ENCODE results near the gene RNF126. TPM values are rescaled to one million over a fixed set of nuclear protein-coding genes. Genes with fewer than 3 reads are reported as not detected.

Gene RNF126
- total RNA-seq = 10 to 100 TPM; 47.5 to 69.1 (median 62.0) TPM
- long read RNA-seq, donor 1, transcript RNF126-201 (9 exons, 1,694 nt) = major isoform, 83 of 124 reads
- long read RNA-seq, donor 1, partial matches to known transcripts = 10 of 124 reads
- long read RNA-seq, donor 1, other reads (novel, unspliced or antisense) = 23 of 124 reads
- long read RNA-seq, donor 2, transcript RNF126-201 (9 exons, 1,694 nt) = major isoform, 40 of 46 reads
- long read RNA-seq, donor 2, partial matches to known transcripts = 3 of 46 reads
- long read RNA-seq, donor 2, other reads (novel, unspliced or antisense) = 1 of 46 reads

DNA sequence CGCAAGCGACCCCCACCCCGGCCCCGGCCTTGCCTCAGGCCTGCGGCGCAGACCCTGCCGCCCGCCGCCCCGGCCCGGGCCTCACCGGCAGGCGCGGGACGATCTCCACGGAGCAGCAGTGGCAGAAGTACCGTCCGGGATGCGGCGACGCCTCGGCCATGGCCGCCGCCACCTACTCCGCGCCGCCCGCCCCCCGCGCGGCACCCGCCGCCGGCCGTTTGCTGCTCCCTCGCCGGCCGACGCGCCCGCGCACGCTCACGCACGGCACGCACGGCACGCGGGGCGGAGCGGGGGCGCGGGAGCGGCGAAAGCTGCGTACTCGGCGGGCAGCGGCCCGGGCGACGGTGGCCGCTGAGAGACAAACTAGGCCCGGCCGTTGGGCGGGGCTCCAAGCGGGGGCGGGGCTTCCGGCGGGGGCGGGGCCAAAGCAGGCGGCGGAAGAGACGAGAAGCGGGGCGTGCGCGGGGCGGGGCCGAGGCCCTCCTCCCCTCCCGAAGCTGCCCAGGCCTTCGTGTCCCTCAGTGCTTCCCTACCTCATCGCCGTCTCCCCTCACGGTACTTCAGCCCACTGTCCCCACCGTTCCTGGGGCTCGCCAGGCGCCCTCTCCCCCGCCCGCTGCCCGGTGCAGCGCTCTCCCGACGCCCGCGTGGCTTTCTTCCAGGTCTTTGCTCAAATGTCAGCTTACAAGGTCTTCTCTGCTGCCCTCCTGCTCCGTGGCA, at the start of gene RNF126:
TSS of gene RNF126 (minus strand) at position 253 of the 720 bp plus-strand sequence. CDS start at position 160, 93 bp downstream.
- Histone ChIP-seq H3K4me3 (peak within 1 kb of the TSS; percentile 100), H3K4me1 (ENCODE audit: low read depth) (peaks cover 39% of the 10 kb centered on the region), H3K9me3 (no peaks in the 10 kb centered on the region), H3K36me3 (ENCODE audit: low read depth) (no peaks in the 10 kb centered on the region)
- intact Hi-C loops (cut with DNase I, micrococcal nuclease) = no loop called here
- ATAC-seq (peak; percentile 81), DNase-seq (peak; percentile 95 to 98 (median 96))
- no peak for TF ChIP-seq CTCF (IDR thresholded peaks at IDR 0.05)

- Histone ChIP-seq H3K4me3 (no peak overlapping the region), H3K9me3 (peaks cover 4% of the 10 kb centered on the region), H3K4me1 (ENCODE audit: low read depth) (peaks cover 4% of the 10 kb centered on the region), H3K36me3 (ENCODE audit: low read depth) (no peaks in the 10 kb centered on the region)
- intact Hi-C loops (cut with DNase I, micrococcal nuclease) = no loop called here
- TF ChIP-seq CTCF (IDR thresholded peaks at IDR 0.05) = no peak
- no peak for DNase-seq
- no peak for ATAC-seq
Measured at GRCh38 chr19:711254-711653, 48.2 kb upstream of the RNF126 start.

DNA sequence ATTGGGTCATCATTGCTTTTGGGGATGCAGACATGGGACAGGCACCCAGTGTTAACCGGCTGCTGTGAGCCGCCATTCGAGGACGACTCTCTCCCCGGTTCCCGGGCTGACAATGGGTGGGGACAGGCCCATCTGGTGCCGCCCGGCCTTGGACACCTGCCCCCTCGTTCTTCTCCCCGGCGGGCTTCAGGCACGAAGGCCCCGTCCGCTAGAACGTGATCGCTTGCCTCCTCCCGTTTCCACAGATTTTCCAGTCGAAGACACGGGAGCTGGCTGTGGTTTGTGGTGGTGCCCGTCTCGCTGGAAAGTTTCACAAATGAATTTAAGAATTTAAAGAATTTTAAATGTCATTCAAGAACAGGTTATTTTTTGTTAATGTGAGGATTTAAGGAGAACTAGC, 47.8 kb upstream of the RNF126 start:
- DNase-seq = no peak
- no peaks in the 10 kb centered on the region for H3K36me3 ChIP-seq (ENCODE audit: low read depth)
- intact Hi-C loops (cut with DNase I, micrococcal nuclease) = no loop called here
- peaks cover 4% of the 10 kb centered on the region for H3K9me3 ChIP-seq
- ATAC-seq = no peak
- H3K4me1 ChIP-seq (ENCODE audit: low read depth) = peaks cover 4% of the 10 kb centered on the region
- no peak for TF ChIP-seq CTCF (IDR thresholded peaks at IDR 0.05)
- no peak overlapping the region for H3K4me3 ChIP-seq

GRCh38 chr19:709965-710571, 47.1 kb upstream of the RNF126 start:
- ATAC-seq (peak; percentile 16), DNase-seq (no peak)
- intact Hi-C loops (cut with DNase I, micrococcal nuclease) = no loop called here
- peaks cover 4% of the 10 kb centered on the region for H3K4me1 ChIP-seq (ENCODE audit: low read depth)
- TF ChIP-seq CTCF (IDR thresholded peaks at IDR 0.05) = no peak
- H3K9me3 ChIP-seq = no peaks in the 10 kb centered on the region
- no peaks in the 10 kb centered on the region for H3K36me3 ChIP-seq (ENCODE audit: low read depth)
- H3K4me3 ChIP-seq = no peak overlapping the region

DNA sequence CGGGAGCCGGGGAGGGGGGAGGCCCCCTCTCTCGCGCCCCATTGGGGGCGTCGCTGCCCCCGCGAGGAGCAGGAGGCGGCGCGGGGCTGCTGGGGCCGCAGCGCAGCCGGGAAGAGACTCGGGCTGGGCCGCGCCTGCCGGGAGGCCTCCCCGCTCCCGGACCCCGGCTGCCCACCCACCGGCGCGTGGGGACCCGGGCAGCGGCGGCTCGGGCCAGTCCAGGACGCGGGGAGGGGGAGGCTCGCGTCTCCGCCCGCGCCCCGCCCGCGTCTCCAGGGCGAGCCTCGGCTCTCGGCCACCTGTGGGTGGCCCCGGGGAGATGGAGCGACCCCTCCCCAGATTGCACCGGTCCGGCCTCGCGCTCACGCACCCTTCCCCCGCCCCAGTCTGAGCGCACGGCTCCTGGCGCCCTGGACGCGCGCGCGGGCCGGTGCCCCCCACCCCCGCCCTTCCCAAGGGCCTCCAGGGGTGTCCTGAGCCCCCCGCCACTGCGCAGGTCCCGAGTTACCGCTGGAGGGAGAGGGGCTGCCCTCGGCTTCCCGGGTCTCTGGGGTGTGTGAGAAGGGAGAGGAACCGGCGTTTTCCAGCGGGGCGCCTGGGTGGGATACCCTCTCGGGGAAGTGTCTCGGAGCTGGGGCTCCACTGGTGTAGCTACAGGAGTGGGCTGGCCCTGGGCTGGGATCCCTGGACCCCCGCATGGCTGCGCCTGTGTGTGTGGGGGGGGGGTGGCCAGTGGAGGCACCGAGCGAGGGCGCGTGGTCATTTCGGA, 46.4 kb upstream of the RNF126 start:
- no peak for TF ChIP-seq CTCF (IDR thresholded peaks at IDR 0.05)
- ATAC-seq = no peak
- Histone ChIP-seq H3K4me3 (peak overlapping the region; percentile 14), H3K9me3 (no peaks in the 10 kb centered on the region), H3K4me1 (ENCODE audit: low read depth) (peaks cover 4% of the 10 kb centered on the region), H3K36me3 (ENCODE audit: low read depth) (no peaks in the 10 kb centered on the region)
- no peak for DNase-seq
- intact Hi-C loops (cut with DNase I, micrococcal nuclease) = no loop called here

Measured in mucosa of descending colon (tissue), 3 donors.